Fibroblast of the aortic adventitia (primary cell): ENCODE data around the gene CD300LF. TPM values are rescaled to one million over a fixed set of nuclear protein-coding genes. Genes with fewer than 3 reads are reported as not detected.

Experiments used
- DNase-seq: peaks from one replicate; pipeline ENCODE4 v3.0.0-alpha.2; 2010; ENCODE audit warnings: low read depth
- H3K4me3 ChIP-seq: 2 replicates; pipeline ENCODE4 v1.5.1; 2011; ENCODE audit warnings: low read depth, mild to moderate bottlenecking, control low read depth, low read length, moderate library complexity
- CTCF ChIP-seq: IDR thresholded peaks from 2 replicates; pipeline ENCODE4 v1.5.1; 2011; ENCODE audit warnings: mild to moderate bottlenecking, low read length, control low read depth, inconsistent platforms; ENCODE audit not compliant: insufficient read depth
- total RNA-seq: library from RNA; depleted of rRNA; stranded (reverse); fragments of >200 nt; gene quantifications from 2 replicates; pipeline ENCODE4 v1.2.3, GENCODE V29; 2012; ENCODE audit warnings: low replicate concordance

Gene CD300LF
- total RNA-seq, 1 donor = not detected

GRCh38 chr17:74746922-74747321, 34.2 kb upstream of the CD300LF start:
- TF ChIP-seq CTCF = no peak
- DNase-seq = no peak

GRCh38 chr17:74746376-74746775, 33.7 kb upstream of the CD300LF start:
- DNase-seq = no peak
- no peak for TF ChIP-seq CTCF
- no peak overlapping the region for H3K4me3 ChIP-seq

More at GRCh38 chr17:74746922-74747321, 34.2 kb upstream of the CD300LF start:
- H3K4me3 ChIP-seq = no peak overlapping the region

GRCh38 chr17:74745548-74746177, 32.9 kb upstream of the CD300LF start:
- no peak for DNase-seq
- TF ChIP-seq CTCF = no peak

GRCh38 chr17:74744714-74745547, 32.2 kb upstream of the CD300LF start:
- peak; percentile 100 for TF ChIP-seq CTCF
- peak; percentile 69 for DNase-seq
- H3K4me3 ChIP-seq = peak overlapping the region; percentile 25

More at GRCh38 chr17:74745548-74746177, 32.9 kb upstream of the CD300LF start:
- H3K4me3 ChIP-seq = no peak overlapping the region

- TF ChIP-seq CTCF = no peak
- H3K4me3 ChIP-seq = no peak overlapping the region
- no peak for DNase-seq
Observed at GRCh38 chr17:74744349-74744713, 31.6 kb upstream of the CD300LF start.

- H3K4me3 ChIP-seq = no peak overlapping the region
- no peak for DNase-seq
- TF ChIP-seq CTCF = no peak
Observed at GRCh38 chr17:74743755-74744154, 31.0 kb upstream of the CD300LF start.
